Measurements from ENCODE around the gene PPY. TPM values are rescaled to one million over a fixed set of nuclear protein-coding genes. Genes with fewer than 3 reads are reported as not detected.
"Not testable (repeated sequence)": the region's sequence is repeated elsewhere in the genome, so short reads cannot be mapped to it uniquely, and the experiment has no call there.

The PPY gene
- total RNA-seq, 3 donors from 2014 or later, result not detected

DNA sequence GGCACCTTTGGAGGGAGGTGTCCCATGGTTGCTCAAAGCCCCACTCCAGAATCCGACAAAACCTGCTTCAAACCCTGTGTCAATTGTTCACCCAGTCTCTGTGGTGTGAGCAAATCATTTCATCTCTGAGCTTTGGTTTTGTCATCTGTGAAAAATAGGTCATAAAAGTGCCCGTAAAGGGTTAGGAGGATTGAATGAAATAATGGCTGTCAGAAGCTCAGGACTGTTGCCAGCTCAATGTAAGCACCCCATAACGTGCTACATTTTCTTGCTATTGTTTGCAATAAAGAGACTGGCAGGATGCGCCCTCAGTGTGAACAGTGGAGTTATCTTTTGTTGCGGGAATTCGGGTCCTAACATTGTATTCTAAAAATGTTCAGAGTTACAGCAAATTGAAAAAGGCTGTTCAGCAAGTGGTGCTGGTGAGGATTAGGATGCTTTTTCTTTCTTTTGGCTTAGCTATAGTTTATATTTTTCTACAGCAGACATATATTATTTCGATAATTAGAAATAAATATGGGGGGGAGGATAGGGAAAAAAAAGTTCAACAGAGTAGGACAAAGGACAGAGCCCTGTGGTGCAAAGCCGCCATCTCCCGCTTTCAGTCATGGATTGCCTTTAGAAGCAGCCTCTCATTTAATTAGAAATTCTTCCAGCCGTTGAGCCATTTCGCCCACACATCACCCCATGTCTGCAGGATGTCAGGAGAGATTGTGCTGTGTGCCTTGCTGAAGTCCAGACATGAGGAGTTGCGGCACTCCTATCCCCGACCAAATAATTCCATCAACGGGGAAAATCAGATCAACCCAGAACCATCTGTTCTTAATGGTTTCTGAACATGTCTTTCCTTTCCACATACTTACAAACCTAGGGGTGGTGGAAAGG lies 32.3 kb upstream of the PPY start:
- H3K9me3 Mint-ChIP-seq, result no peaks in the 10 kb centered on the region
- H3K4me1 Mint-ChIP-seq (ENCODE audit: low read depth), result peaks cover 5% of the 10 kb centered on the region
- H3K27me3 Mint-ChIP-seq (ENCODE audit: low read depth), result peaks cover 5% of the 10 kb centered on the region
- no peaks in the 10 kb centered on the region for H3K36me3 Mint-ChIP-seq (ENCODE audit: insufficient read depth)
- DNase-seq (no peak), ATAC-seq (no peak)
- no peak overlapping the region for H3K4me3 Mint-ChIP-seq

DNA sequence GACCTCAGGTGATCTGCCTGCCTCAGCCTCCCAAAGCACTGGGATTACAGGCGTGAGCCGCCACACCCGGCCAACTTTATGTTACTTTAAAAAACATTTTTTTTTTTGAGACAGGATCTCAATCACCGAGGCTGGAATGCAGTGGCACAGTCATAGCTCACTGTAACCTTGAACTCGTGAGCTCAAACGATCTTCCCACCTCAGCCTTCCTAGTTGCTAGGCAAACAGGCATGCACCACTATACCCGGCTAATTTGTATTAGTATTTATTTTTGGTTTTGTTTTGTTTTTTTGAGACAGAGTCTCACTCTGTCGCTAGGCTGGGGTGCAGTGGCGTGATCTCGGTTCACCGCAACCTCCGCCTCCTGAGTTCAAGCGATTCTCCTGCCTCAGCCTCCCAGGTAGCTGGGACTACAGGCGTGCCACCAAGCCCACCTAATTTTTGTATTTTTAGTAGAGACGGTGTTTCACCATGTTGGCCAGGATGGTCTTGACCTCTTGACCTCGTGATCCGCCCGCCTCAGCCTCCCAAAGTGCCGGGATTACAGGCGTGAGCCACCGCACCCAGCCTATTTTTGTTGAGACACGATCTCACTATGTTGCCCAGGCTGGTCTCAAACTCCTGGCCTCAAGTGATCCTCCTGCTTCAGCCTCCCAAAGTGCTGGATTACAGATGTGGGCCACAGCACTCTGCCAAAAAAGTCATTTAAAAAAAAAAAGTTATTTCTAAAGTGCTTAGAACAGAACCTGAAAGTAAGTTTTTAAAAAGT lies 30.4 kb upstream of the PPY start:
- ATAC-seq; H3K36me3 Mint-ChIP-seq (ENCODE audit: insufficient read depth); H3K4me3 Mint-ChIP-seq; H3K4me1 Mint-ChIP-seq (ENCODE audit: low read depth); H3K27me3 Mint-ChIP-seq (ENCODE audit: low read depth); DNase-seq; H3K9me3 Mint-ChIP-seq: not testable (repeated sequence)

GRCh38 chr17:43971436-43971835 lies 29.2 kb upstream of the PPY start:
- not testable (repeated sequence) for H3K4me1 Mint-ChIP-seq (ENCODE audit: low read depth); H3K27me3 Mint-ChIP-seq (ENCODE audit: low read depth); H3K9me3 Mint-ChIP-seq; DNase-seq; H3K36me3 Mint-ChIP-seq (ENCODE audit: insufficient read depth); ATAC-seq; H3K4me3 Mint-ChIP-seq

GRCh38 chr17:43970366-43970765 lies 28.1 kb upstream of the PPY start:
- Mint-ChIP-seq H3K4me1 (ENCODE audit: low read depth) (peaks cover 5% of the 10 kb centered on the region), H3K4me3 (no peak overlapping the region), H3K36me3 (ENCODE audit: insufficient read depth) (no peaks in the 10 kb centered on the region), H3K27me3 (ENCODE audit: low read depth) (peaks cover 10% of the 10 kb centered on the region), H3K9me3 (no peaks in the 10 kb centered on the region)
- ATAC-seq (no peak), DNase-seq (no peak)

GRCh38 chr17:43967251-43967875 lies 25.1 kb upstream of the PPY start:
- Mint-ChIP-seq H3K9me3 (no peaks in the 10 kb centered on the region), H3K4me3 (no peak overlapping the region), H3K36me3 (ENCODE audit: insufficient read depth) (no peaks in the 10 kb centered on the region), H3K27me3 (ENCODE audit: low read depth) (peaks cover 14% of the 10 kb centered on the region), H3K4me1 (ENCODE audit: low read depth) (peaks cover 5% of the 10 kb centered on the region)
- ATAC-seq (no peak), DNase-seq (no peak)

GRCh38 chr17:43966276-43966675 lies 24.0 kb upstream of the PPY start:
- H3K36me3 Mint-ChIP-seq (ENCODE audit: insufficient read depth), result no peaks in the 10 kb centered on the region
- H3K9me3 Mint-ChIP-seq, result no peaks in the 10 kb centered on the region

GRCh38 chr17:43962479-43962878 lies 20.2 kb upstream of the PPY start:
- Mint-ChIP-seq H3K4me1 (ENCODE audit: low read depth) (no peaks in the 10 kb centered on the region), H3K36me3 (ENCODE audit: insufficient read depth) (no peaks in the 10 kb centered on the region), H3K4me3 (no peak overlapping the region), H3K27me3 (ENCODE audit: low read depth) (peaks cover 21% of the 10 kb centered on the region), H3K9me3 (no peaks in the 10 kb centered on the region)
- ATAC-seq (no peak), DNase-seq (no peak)

More at GRCh38 chr17:43966276-43966675, 24.0 kb upstream of the PPY start:
- Mint-ChIP-seq H3K4me3 (no peak overlapping the region), H3K4me1 (ENCODE audit: low read depth) (no peaks in the 10 kb centered on the region), H3K27me3 (ENCODE audit: low read depth) (peaks cover 19% of the 10 kb centered on the region)
- DNase-seq, result no peak
- ATAC-seq, result no peak

DNA sequence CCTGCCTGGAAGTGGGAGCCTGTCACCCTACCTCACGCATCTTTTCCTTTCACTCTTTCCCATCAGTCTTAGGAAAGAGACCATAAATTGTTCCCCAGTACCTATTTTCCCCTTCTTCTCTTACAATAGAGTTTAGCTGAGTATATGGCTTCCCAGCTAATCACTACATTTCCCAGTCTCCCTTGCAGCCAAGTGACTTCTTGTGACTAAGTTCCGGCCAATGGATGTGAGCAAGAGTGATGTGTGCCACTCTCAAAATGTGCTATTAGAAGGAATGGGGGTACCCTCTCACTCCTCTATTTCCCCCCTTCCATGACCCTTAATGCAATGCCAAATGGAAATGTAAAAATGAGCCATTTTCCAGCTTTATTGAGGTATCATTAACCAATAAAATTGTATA lies 19.7 kb upstream of the PPY start:
- DNase-seq (no peak), ATAC-seq (no peak)
- Mint-ChIP-seq H3K9me3 (no peaks in the 10 kb centered on the region), H3K36me3 (ENCODE audit: insufficient read depth) (no peaks in the 10 kb centered on the region), H3K27me3 (ENCODE audit: low read depth) (peaks cover 21% of the 10 kb centered on the region), H3K4me3 (no peak overlapping the region), H3K4me1 (ENCODE audit: low read depth) (no peaks in the 10 kb centered on the region)

GRCh38 chr17:43961292-43961691 lies 19.0 kb upstream of the PPY start:
- H3K4me1 Mint-ChIP-seq (ENCODE audit: low read depth); ATAC-seq; DNase-seq; H3K36me3 Mint-ChIP-seq (ENCODE audit: insufficient read depth); H3K9me3 Mint-ChIP-seq; H3K4me3 Mint-ChIP-seq: not testable (repeated sequence)
- H3K27me3 Mint-ChIP-seq (ENCODE audit: low read depth), result peaks cover 21% of the 10 kb centered on the region

DNA sequence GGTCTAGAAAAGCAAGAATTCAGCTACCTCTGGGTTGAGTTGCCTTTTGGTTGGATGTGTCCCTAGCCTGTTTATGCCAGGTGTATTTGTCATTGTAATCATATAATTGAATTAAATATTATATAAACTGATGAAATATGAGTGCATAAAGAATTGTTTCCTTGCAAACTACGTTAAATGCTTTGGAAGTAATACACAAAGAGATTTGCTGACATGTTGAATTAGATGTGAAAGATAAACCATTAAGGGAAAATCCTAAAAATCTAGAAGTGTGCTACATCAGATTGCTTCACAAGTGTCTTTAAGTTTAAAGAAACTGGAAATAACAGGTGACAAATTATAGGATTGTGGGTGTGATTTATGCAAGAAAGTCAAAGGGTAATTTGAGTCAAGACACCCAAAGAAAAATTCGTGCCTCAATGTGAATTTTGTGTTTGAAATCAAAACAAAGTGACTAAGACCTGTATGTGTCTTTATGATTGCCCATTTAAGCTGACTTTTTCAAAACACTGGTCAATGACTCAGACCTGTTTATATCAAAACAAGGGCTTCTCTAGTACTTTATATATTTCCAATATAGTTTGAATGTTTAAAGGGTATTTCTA lies 16.6 kb upstream of the PPY start:
- Mint-ChIP-seq H3K27me3 (ENCODE audit: low read depth) (peaks cover 38% of the 10 kb centered on the region), H3K9me3 (no peaks in the 10 kb centered on the region), H3K4me1 (ENCODE audit: low read depth) (no peaks in the 10 kb centered on the region), H3K4me3 (no peak overlapping the region), H3K36me3 (ENCODE audit: insufficient read depth) (no peaks in the 10 kb centered on the region)
- ATAC-seq, result peak; percentile 34 to 52
- no peak for DNase-seq

DNA sequence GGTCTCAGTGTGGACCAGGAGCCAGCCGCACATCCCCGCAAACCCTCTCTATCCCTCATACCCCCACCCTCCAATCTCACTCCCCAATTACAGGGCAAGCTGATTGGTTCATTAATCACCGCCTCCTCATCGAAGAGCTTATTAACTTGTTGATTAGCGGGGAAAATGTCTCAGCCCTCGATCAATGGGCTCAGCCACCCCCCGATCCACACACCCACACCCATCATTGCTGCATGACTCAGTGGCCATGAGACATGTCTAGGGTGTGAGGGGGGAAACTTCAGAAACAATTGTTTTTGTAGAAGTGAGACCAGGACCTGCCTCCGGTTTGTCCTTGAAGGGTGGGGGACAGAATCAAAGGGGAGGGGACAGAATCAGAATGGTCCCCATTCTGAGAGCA lies 13.9 kb upstream of the PPY start:
- no peak overlapping the region for H3K4me3 Mint-ChIP-seq
- ATAC-seq (no peak), DNase-seq (no peak)
- peaks cover 44% of the 10 kb centered on the region for H3K27me3 Mint-ChIP-seq (ENCODE audit: low read depth)
- H3K9me3 Mint-ChIP-seq, result no peaks in the 10 kb centered on the region
- H3K36me3 Mint-ChIP-seq (ENCODE audit: insufficient read depth), result no peaks in the 10 kb centered on the region
- H3K4me1 Mint-ChIP-seq (ENCODE audit: low read depth), result peaks cover 2% of the 10 kb centered on the region

DNA sequence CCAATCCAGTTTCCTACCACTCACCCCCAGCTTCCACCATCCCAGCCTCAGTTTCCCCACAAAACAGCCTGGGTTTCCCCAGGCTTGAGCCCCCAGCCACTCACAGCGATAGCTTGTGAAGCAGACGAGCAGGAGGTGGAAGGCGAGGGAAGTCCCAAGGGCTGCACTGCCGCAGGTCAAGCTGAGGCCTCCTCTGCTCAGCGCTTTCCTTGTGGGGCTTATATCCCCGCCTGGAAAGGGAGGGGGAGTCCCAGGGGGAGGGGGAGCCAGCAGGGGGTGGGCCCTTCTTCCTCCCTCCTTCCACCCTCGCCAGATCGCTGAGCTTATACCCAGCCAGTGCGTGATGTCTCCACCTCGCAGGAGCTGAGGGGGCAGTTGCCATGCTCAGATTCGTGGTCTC lies 11.5 kb upstream of the PPY start, which contains the start of gene PYY:
Gene PYY, minus strand, starts transcription at position 195 of the 400 bp plus-strand sequence. CDS start 457 bp downstream, outside the sequence.
- Mint-ChIP-seq H3K9me3 (no peaks in the 10 kb centered on the region), H3K27me3 (ENCODE audit: low read depth) (peaks cover 59% of the 10 kb centered on the region), H3K36me3 (ENCODE audit: insufficient read depth) (no peaks in the 10 kb centered on the region), H3K4me3 (no peak within 1 kb of the TSS), H3K4me1 (ENCODE audit: low read depth) (peaks cover 2% of the 10 kb centered on the region)
- no peak for ATAC-seq
- no peak for DNase-seq

- no peak overlapping the region for H3K4me3 Mint-ChIP-seq
- H3K36me3 Mint-ChIP-seq (ENCODE audit: insufficient read depth), result no peaks in the 10 kb centered on the region
- H3K9me3 Mint-ChIP-seq, result no peaks in the 10 kb centered on the region
- peaks cover 2% of the 10 kb centered on the region for H3K4me1 Mint-ChIP-seq (ENCODE audit: low read depth)
- ATAC-seq (peak in 1 of 2 donors; percentile 11), DNase-seq (no peak)
- peaks cover 60% of the 10 kb centered on the region for H3K27me3 Mint-ChIP-seq (ENCODE audit: low read depth)
Measured at GRCh38 chr17:43952724-43953666, 10.7 kb upstream of the PPY start.

Measured in activated T-cell treated with anti-CD3 and anti-CD28 coated beads, Interleukin-2, amount 50 U/mL, for 4 hours (primary cell).